ENCODE data around the gene GNA14.
"Not testable (repeated sequence)": the region's sequence is repeated elsewhere in the genome, so short reads cannot be mapped to it uniquely, and the experiment has no call there.

GNA14 gene

GRCh38 chr9:77402286-77402685, 245.8 kb downstream of the GNA14 start:
- no peak for DNase-seq (ENCODE audit: low spot score)

DNA sequence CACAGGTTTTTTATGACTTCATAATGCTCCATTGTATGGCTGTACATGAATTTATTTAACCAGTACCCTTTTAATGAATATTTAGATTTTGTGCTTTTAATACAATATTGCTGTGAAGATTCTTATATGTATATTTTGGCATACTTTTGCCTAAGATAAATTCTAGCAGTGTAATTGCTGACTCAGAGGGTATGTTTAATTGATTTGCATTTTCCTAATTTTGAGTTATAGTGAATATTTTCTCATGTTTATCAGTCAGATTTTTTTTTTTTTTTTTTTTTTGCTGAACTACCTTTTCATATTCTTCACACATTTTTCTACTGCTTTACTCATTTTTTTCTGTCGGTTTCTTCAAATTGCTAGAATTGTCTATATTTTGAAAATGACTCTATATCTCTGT, 248.2 kb downstream of the GNA14 start:
- no peak for DNase-seq (ENCODE audit: low spot score)

- not testable (repeated sequence) for DNase-seq (ENCODE audit: low spot score)
These were observed 249.5 kb downstream of the GNA14 start for GRCh38 chr9:77398581-77398980.

DNA sequence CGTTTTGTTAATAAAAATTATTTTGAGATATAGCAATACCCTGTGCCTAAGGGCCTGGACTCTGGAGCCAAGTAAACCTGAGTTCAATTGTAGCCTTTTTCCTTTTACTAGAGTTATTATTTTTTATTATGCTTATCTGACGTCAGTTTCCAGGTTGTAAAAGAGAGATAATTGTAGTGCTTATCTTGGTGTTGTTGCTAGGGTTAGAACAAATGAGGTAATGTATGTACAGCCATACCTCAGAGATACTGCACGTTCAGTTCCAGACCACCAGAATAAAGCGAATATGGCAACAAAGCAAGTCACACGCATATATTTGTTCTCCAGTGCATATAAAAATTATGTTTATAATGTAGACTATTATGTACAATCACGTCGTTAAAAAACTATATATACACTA, 255.8 kb downstream of the GNA14 start:
- DNase-seq (ENCODE audit: low spot score) = no peak

- DNase-seq (ENCODE audit: low spot score) = no peak
These were observed 256.3 kb downstream of the GNA14 start for GRCh38 chr9:77391834-77392233.

DNA sequence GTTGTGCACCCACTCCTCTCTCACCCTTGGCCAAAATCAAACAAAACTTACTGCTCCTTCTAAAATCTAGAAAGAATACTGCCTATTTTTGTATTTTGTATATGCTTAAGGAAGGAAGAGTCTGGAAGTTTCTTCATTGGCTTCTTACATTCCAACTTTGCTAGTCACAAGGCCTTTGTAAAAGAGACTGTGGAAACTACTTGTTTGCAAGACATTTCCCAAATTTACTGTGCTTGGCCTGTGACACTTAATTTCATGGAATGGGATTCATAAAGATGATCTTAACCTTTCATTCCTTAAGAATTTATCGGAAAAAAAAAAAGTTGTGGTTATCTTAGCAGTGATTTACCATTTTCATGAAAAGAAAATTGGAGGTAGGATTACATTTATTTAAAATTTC, 261.9 kb downstream of the GNA14 start:
- no peak for DNase-seq (ENCODE audit: low spot score)

- no peak for DNase-seq (ENCODE audit: low spot score)
These were observed 263.7 kb downstream of the GNA14 start for GRCh38 chr9:77384406-77384805.

DNA sequence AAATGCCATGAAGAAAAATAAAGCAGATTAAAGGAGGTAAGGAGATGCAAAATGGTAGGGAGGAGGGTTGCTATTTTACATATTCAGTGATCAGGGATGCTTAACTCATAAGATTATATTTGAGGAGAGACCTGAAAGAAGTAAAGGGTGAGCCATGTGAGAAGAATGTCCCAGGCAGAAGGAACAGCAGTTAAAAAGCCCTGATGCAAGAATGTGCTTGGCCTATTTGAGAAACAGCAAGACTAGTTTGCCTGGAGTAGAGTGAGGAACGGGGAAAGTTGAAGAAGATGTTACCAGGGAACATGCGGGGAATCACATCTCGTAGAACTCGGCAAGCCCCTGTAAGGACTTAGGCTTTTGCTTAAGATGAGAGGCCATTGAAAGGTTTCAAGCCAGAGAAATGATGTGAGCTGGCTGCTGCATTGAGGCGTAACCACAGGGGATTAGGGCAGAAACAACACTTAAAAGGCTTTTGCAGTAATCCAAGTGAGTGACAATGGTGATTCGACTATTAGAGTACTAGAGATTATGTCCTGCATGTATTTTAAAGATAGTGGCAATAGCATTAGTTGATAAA, 272.1 kb downstream of the GNA14 start:
- DNase-seq (ENCODE audit: low spot score) = peak; percentile 57

GRCh38 chr9:77374266-77374665, 273.9 kb downstream of the GNA14 start:
- DNase-seq (ENCODE audit: low spot score) = no peak
